GM18499 (cell line): ENCODE data around the gene STX8.

Source experiments
- ATAC-seq: cut with Tn5 transposase; IDR thresholded peaks from one replicate; pipeline ENCODE4 v1.9.1; 2021; ENCODE audit warnings: moderate number of reproducible peaks; ENCODE audit not compliant: insufficient read depth, unreplicated experiment

The STX8 gene

GRCh38 chr17:9233761-9234160 lies 341.9 kb downstream of the STX8 start:
- no peak for ATAC-seq

- ATAC-seq: no peak
Observed at GRCh38 chr17:9233271-9233599, 342.4 kb downstream of the STX8 start.

GRCh38 chr17:9232591-9233270 lies 342.9 kb downstream of the STX8 start:
- no peak for ATAC-seq

GRCh38 chr17:9232155-9232475 lies 343.5 kb downstream of the STX8 start:
- ATAC-seq: no peak

GRCh38 chr17:9231449-9232154 lies 344.0 kb downstream of the STX8 start:
- no peak for ATAC-seq

GRCh38 chr17:9230861-9231260 lies 344.8 kb downstream of the STX8 start:
- ATAC-seq: no peak

- ATAC-seq: no peak
Observed at GRCh38 chr17:9230346-9230745, 345.3 kb downstream of the STX8 start.

- ATAC-seq: no peak
Observed at GRCh38 chr17:9229826-9230201, 345.8 kb downstream of the STX8 start.

- no peak for ATAC-seq
Observed at GRCh38 chr17:9229160-9229825, 346.3 kb downstream of the STX8 start.

GRCh38 chr17:9228408-9229159 lies 347.0 kb downstream of the STX8 start:
- ATAC-seq: no peak

GRCh38 chr17:9227819-9228407 lies 347.7 kb downstream of the STX8 start:
- no peak for ATAC-seq

- no peak for ATAC-seq
Observed at GRCh38 chr17:9226794-9227135, 348.9 kb downstream of the STX8 start.

GRCh38 chr17:9226130-9226793 lies 349.4 kb downstream of the STX8 start:
- ATAC-seq: no peak

GRCh38 chr17:9225305-9226101 lies 350.1 kb downstream of the STX8 start:
- no peak for ATAC-seq

GRCh38 chr17:9224485-9224884 lies 351.1 kb downstream of the STX8 start:
- no peak for ATAC-seq

- no peak for ATAC-seq
Observed at GRCh38 chr17:9223531-9223930, 352.1 kb downstream of the STX8 start.

GRCh38 chr17:9221922-9222180 lies 353.8 kb downstream of the STX8 start:
- ATAC-seq: no peak

- no peak for ATAC-seq
Observed at GRCh38 chr17:9221147-9221921, 354.3 kb downstream of the STX8 start.
